GM23248 (cell line): ENCODE measurements around the gene SERPINI2. TPM values are rescaled to one million over a fixed set of nuclear protein-coding genes. Genes with fewer than 3 reads are reported as not detected.

ENCODE experiments used
- DNase-seq: peaks from one replicate; pipeline ENCODE4 v3.0.0-alpha.2; 2015
- H2AFZ ChIP-seq: fragments of 200-600 bp; sonication (generic); 2 replicates; pipeline ENCODE4 v1.6.1; 2016; ENCODE audit warnings: antibody characterized with exemption
- H3F3A ChIP-seq: fragments of 200-600 bp; sonication (generic); 2 replicates; pipeline ENCODE4 v1.6.1; 2016; ENCODE audit warnings: mild to moderate bottlenecking, antibody characterized with exemption, mixed run types; ENCODE audit not compliant: insufficient read depth
- H3K27ac ChIP-seq: fragments of 200-600 bp; sonication (generic); 2 replicates; pipeline ENCODE4 v1.5.1; 2016; ENCODE audit warnings: mild to moderate bottlenecking
- H3K27me3 ChIP-seq: fragments of 200-600 bp; sonication (generic); replicated peaks from 2 replicates; pipeline ENCODE4 v1.6.1; 2016; ENCODE audit warnings: mild to moderate bottlenecking; ENCODE audit not compliant: insufficient read depth
- H3K36me3 ChIP-seq: fragments of 200-600 bp; sonication (generic); 2 replicates; pipeline ENCODE4 v1.6.1; 2016; ENCODE audit warnings: low read depth, mild to moderate bottlenecking
- H3K4me1 ChIP-seq: fragments of 200-600 bp; sonication (generic); 2 replicates; pipeline ENCODE4 v1.6.1; 2016; ENCODE audit warnings: mild to moderate bottlenecking; ENCODE audit not compliant: insufficient read depth
- H3K4me2 ChIP-seq: fragments of 200-600 bp; sonication (generic); one replicate; pipeline ENCODE4 v1.6.1; 2016; ENCODE audit warnings: mild to moderate bottlenecking; ENCODE audit not compliant: unreplicated experiment
- H3K4me3 ChIP-seq: fragments of 200-600 bp; sonication (generic); 2 replicates; pipeline ENCODE4 v1.5.1; 2016; ENCODE audit warnings: mild to moderate bottlenecking
- H3K79me2 ChIP-seq: fragments of 200-600 bp; sonication (generic); 2 replicates; pipeline ENCODE4 v1.6.1; 2016; ENCODE audit warnings: mild to moderate bottlenecking; ENCODE audit not compliant: insufficient read depth
- H3K9ac ChIP-seq: fragments of 200-600 bp; sonication (generic); 2 replicates; pipeline ENCODE4 v1.6.1; 2016; ENCODE audit warnings: mild to moderate bottlenecking
- H3K9me2 ChIP-seq: fragments of 200-600 bp; sonication (generic); 2 replicates; pipeline ENCODE4 v1.6.1; 2016; ENCODE audit warnings: mixed run types, mild to moderate bottlenecking, moderate library complexity; ENCODE audit not compliant: insufficient read depth
- H3K9me3 ChIP-seq: fragments of 200-600 bp; sonication (generic); one replicate; pipeline ENCODE4 v1.6.1; 2017; ENCODE audit warnings: low read depth
- H4K20me1 ChIP-seq: fragments of 200-600 bp; sonication (generic); 2 replicates; pipeline ENCODE4 v1.6.0; 2016; ENCODE audit not compliant: insufficient read depth
- EZH2 ChIP-seq: fragments of 200-600 bp; sonication (generic); IDR thresholded peaks from 2 replicates; pipeline ENCODE4 v1.6.1; 2018; ENCODE audit warnings: antibody characterized with exemption, mild to moderate bottlenecking; ENCODE audit not compliant: insufficient read depth, poor library complexity, severe bottlenecking
- EZH2phosphoT487 ChIP-seq: fragments of 200-600 bp; sonication (generic); IDR thresholded peaks from 2 replicates; pipeline ENCODE4 v1.6.1; 2018; ENCODE audit warnings: antibody characterized with exemption, moderate library complexity, mild to moderate bottlenecking, low read depth; ENCODE audit not compliant: insufficient read depth
- WGBS, 2 experiments: methylation state at CpG; one replicate each; pipeline ENCODE4 v1.1.6; 2015 to 2017; ENCODE audit warnings: low lambda C conversion rate in 2 of 2, low coverage in 1 of 2; ENCODE audit errors: missing lambda C conversion rate in 2 of 2; 5-methylcytosine and 5-hydroxymethylcytosine counted together
- in situ Hi-C: fragments of 300-500 bp; cut with MboI; formaldehyde crosslinking; loops from 2 replicates; pipeline ENCODE4 v1.15.0; 2020
- polyA plus RNA-seq: library from polyadenylated mRNA; unstranded; fragments of >200 nt; fragmentation: Nextera tagmentation; extraction: Ambion mirVana; gene quantifications from 2 replicates; pipeline ENCODE4 v1.2.1, GENCODE V29; 2016
- total RNA-seq: library from RNA; depleted of rRNA; stranded (reverse); fragments of >200 nt; shearing (Covaris generic); gene quantifications from 2 replicates; pipeline ENCODE4 v1.2.3, GENCODE V29; 2014

SERPINI2 gene
- total and polyA plus RNA-seq, 2 experiments from 2014 or later, result not detected

DNA sequence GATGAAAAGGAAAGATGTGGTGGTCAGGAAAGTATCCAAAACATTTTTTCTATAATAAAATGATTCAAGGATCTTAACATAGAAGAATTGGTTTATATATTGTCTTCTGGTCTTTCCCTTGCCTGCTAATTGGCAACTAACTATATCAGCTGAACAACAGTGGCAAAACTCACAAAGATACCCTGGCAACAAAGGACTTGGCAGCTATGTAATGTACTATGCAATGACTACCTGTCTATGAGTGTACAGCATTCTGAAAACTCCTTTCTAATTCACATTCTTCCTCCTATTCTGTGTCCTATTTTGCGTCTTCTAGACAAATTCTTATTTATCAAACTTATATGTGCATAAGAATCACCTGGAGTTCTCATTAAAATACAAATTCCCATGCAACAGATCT lies 15.7 kb upstream of the SERPINI2 start:
- Histone ChIP-seq H2AFZ (no peak overlapping the region), H3K36me3 (no peaks in the 10 kb centered on the region), H3K9ac (no peak overlapping the region), H3K79me2 (no peaks in the 10 kb centered on the region), H3K4me3 (no peak overlapping the region), H4K20me1 (no peaks in the 10 kb centered on the region), H3K4me1 (no peaks in the 10 kb centered on the region), H3K4me2 (no peak overlapping the region), H3K27me3 (no peaks in the 10 kb centered on the region), H3K27ac (no peak overlapping the region), H3F3A (no peaks in the 10 kb centered on the region), H3K9me2 (no peaks in the 10 kb centered on the region), H3K9me3 (no peaks in the 10 kb centered on the region)
- TF ChIP-seq EZH2 (no peak), EZH2phosphoT487 (no peak)
- in situ Hi-C loops, result no loop called here
- WGBS, 2 experiments, result 3 to 4% methylated on average over 1 of the region's 1 CpG
- no peak for DNase-seq

DNA sequence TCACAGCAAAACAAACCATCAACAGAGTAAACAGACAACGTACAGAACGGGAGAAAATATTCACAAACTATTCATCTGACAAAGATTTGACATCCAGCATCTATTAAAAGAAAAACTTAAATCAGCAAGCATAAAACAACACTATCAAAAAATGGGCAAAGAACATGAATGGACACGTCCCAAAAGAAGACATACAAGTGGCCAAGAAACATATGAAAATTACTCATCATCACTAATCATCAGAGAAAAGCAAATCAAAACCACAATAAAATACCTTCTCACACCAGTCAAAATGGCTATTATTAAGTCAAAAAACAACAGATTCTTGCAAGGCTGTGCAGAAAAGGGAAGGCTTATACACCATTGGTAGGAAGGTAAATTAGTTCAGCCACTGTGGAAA lies 13.7 kb upstream of the SERPINI2 start:
- DNase-seq, result no peak
- in situ Hi-C loops, result no loop called here
- Histone ChIP-seq H3K36me3 (no peaks in the 10 kb centered on the region), H3K79me2 (no peaks in the 10 kb centered on the region), H3K27me3 (no peaks in the 10 kb centered on the region), H3F3A (no peaks in the 10 kb centered on the region), H4K20me1 (no peaks in the 10 kb centered on the region), H3K4me3 (no peak overlapping the region), H3K27ac (no peak overlapping the region), H3K9ac (no peak overlapping the region), H3K9me3 (no peaks in the 10 kb centered on the region), H2AFZ (no peak overlapping the region), H3K9me2 (no peaks in the 10 kb centered on the region), H3K4me1 (no peaks in the 10 kb centered on the region), H3K4me2 (no peak overlapping the region)
- 0% methylated on average over 3 of the region's 3 CpGs for WGBS, 2 experiments
- TF ChIP-seq EZH2phosphoT487, result no peak
- no peak for TF ChIP-seq EZH2

DNA sequence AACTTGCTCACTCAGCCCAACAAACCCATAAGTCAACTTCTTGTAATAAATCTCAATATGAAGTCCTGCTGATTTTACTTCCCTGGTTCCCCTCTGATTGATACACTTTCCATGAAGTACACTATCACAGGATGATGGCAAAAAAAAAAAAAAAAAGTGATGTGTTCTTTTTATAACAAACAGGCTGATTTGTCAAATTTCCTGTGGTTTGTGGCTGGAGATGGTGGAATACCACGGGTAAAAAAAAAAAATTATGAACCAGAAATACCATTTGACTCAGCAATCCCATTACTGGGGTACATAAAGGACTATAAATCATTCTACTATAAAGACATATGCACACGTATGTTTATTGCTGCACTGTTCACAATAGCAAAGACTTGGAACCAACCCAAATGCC lies 10.7 kb upstream of the SERPINI2 start:
- Histone ChIP-seq H3K4me1 (no peaks in the 10 kb centered on the region), H3K9me3 (no peaks in the 10 kb centered on the region), H3K36me3 (no peaks in the 10 kb centered on the region), H3F3A (no peaks in the 10 kb centered on the region), H3K79me2 (no peaks in the 10 kb centered on the region), H3K4me2 (no peak overlapping the region), H3K9ac (no peak overlapping the region), H3K4me3 (no peak overlapping the region), H2AFZ (no peak overlapping the region), H3K9me2 (no peaks in the 10 kb centered on the region), H3K27me3 (no peaks in the 10 kb centered on the region), H3K27ac (no peak overlapping the region), H4K20me1 (no peaks in the 10 kb centered on the region)
- WGBS, 2 experiments, result 25 to 27% methylated on average over 2 of the region's 2 CpGs
- in situ Hi-C loops, result no loop called here
- no peak for DNase-seq
- TF ChIP-seq EZH2 (no peak), EZH2phosphoT487 (no peak)

DNA sequence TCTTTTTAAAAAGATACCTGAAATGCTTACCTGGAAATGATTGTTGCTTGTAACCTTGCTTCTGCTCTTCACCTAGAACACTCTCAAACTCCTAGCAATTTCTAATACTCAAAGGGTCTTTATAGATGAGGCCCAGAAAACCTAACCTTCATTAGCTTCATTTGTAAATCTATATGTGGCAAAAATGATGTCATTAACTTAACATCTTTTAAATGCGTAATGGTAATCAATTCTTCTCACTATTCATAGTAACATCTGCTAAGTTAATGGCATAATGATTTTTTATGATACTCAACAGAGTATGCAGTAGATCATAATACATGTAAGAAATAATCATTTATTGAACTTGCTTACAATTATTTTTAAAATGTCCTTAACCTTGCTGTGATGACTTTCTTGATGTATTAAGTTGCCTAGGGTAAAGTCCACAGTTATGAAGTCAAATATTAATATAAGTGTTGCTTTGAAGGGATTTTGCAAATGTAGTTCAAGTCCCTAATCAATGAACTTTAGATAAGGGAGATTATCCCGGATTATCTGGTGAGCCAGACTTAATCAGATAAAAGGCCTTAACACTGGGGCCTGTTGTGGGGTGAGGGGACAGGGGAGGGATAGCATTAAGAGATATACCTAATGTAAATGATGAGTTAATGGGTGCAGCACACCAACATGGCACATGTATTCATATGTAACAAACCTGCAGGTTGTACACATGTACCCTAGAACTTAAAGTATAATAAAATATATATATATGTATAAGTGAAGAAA lies 10.1 kb upstream of the SERPINI2 start:
- TF ChIP-seq EZH2 (no peak), EZH2phosphoT487 (no peak)
- H3F3A ChIP-seq, result no peaks in the 10 kb centered on the region
- no peak overlapping the region for H3K27ac ChIP-seq
- no peaks in the 10 kb centered on the region for H3K9me2 ChIP-seq
- no peak overlapping the region for H3K4me3 ChIP-seq
- H4K20me1 ChIP-seq, result no peaks in the 10 kb centered on the region
- H3K9ac ChIP-seq, result no peak overlapping the region
- in situ Hi-C loops, result no loop called here
- H3K36me3 ChIP-seq, result no peaks in the 10 kb centered on the region
- H3K79me2 ChIP-seq, result no peaks in the 10 kb centered on the region
- no peaks in the 10 kb centered on the region for H3K4me1 ChIP-seq
- H3K9me3 ChIP-seq, result no peaks in the 10 kb centered on the region
- no peak overlapping the region for H2AFZ ChIP-seq
- no peak overlapping the region for H3K4me2 ChIP-seq
- DNase-seq, result no peak
- H3K27me3 ChIP-seq, result no peaks in the 10 kb centered on the region
- 29 to 36% methylated on average over 2 of the region's 2 CpGs for WGBS, 2 experiments
